Breast epithelium (tissue), 4 donors: ENCODE data around the gene NR5A1. TPM values are rescaled to one million over a fixed set of nuclear protein-coding genes. Genes with fewer than 3 reads are reported as not detected.

Source experiments
- DNase-seq, 2 donors: peaks; one replicate each; pipeline ENCODE4 v3.0.0-alpha.2; 2019; ENCODE audit warnings: low spot score in 2 of 2
- H3K27ac ChIP-seq, 2 donors: fragments of 200-600 bp; sonication (generic) in 1 of 2; one replicate each; pipeline ENCODE4 v1.5.1; 2016 to 2019; ENCODE audit warnings: mild to moderate bottlenecking in 1 of 2
- H3K27me3 ChIP-seq, 2 donors: fragments of 200-600 bp; sonication (generic) in 1 of 2; one replicate each; pipeline versions ENCODE4 v1.5.1 to v1.6.0; 2017 to 2019; ENCODE audit warnings: control low read depth in 1 of 2, mild to moderate bottlenecking in 1 of 2
- H3K36me3 ChIP-seq: fragments of 200-600 bp; one replicate; pipeline ENCODE4 v1.5.1; 2019
- H3K4me1 ChIP-seq, 2 donors: fragments of 200-600 bp; sonication (generic); one replicate each; pipeline ENCODE4 v1.5.1; 2016 to 2019; ENCODE audit warnings: control low read depth in 1 of 2
- H3K4me3 ChIP-seq, 3 donors: fragments of 200-600 bp; sonication (generic); 1 replicate in 2 of 3; 2 replicates in 1 of 3; pipeline ENCODE4 v1.5.1; 2016 to 2019; ENCODE audit warnings: mild to moderate bottlenecking in 3 of 3, moderate library complexity in 2 of 3
- H3K9me3 ChIP-seq, 2 donors: fragments of 200-600 bp; sonication (generic) in 1 of 2; one replicate each; pipeline ENCODE4 v1.5.1; 2016 to 2019; ENCODE audit warnings: control low read depth in 1 of 2
- CTCF ChIP-seq, 3 donors: fragments of 450-650 bp; IDR thresholded peaks; one replicate each; pipeline ENCODE4 v1.5.1; 2016 to 2017; ENCODE audit warnings: antibody characterized with exemption in 3 of 3, mild to moderate bottlenecking in 3 of 3, moderate library complexity in 3 of 3
- POLR2A ChIP-seq: fragments of 450-650 bp; IDR thresholded peaks from one replicate; pipeline ENCODE4 v1.6.1; 2016; ENCODE audit warnings: antibody characterized with exemption, mild to moderate bottlenecking, moderate library complexity
- POLR2AphosphoS5 ChIP-seq, 3 donors: sonication (generic); formaldehyde crosslinking; IDR thresholded peaks; one replicate each; pipeline ENCODE4 v1.6.1; 2017; ENCODE audit warnings: antibody characterized with exemption in 3 of 3
- intact Hi-C: fragments of 100-400 bp; cut with DNase I; formaldehyde crosslinking; loops from one replicate; pipeline ENCODE4 v1.15.1; 2023; ENCODE audit warnings: low total_unique reads
- total RNA-seq, 3 donors: library from RNA; depleted of rRNA; stranded (reverse); fragments of >200 nt; gene quantifications; one replicate each; pipeline ENCODE4 v1.1.0, GENCODE V29; 2016

The NR5A1 gene
- total RNA-seq, 3 donors from 2014 or later = not detected

DNA sequence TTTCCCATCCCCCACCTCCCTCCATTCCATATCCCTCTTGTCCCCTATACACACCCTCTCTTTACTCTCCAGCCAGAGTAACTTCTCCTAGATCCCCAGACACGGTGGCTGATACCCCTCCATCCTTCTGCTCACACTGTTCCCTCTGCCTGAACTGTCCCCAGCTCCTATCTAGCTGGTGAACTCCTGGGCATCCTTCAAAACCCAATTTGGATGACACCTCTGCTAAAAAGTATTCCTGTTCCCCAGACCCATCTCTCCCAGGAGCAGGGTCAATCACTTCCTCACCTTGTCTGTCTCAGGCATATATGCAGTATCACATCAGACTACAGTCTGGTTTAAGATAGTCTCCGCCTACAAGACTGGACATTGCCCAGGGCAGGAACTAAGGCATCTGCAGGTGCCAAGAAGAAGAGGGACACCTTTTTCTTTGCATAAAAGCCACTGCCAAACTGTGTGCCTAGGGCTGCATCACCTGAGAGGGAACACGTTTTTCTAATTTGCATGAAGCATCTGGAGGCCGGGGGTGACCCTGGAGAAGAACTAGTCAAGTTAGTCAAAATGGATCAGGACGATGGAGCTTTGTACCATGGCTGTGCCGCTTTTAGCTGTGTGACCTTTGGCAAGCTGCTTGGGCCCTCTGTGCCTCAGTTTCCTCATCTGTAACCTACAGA lies 27.1 kb downstream of the NR5A1 start:
- intact Hi-C loops = no loop called here
- Histone ChIP-seq H3K27me3 (peaks cover 0 to 71% of the 10 kb centered on the region in 2 donors), H3K4me3 (no peak overlapping the region), H3K36me3 (no peaks in the 10 kb centered on the region), H3K4me1 (peaks cover 0 to 7% of the 10 kb centered on the region in 2 donors), H3K27ac (no peak overlapping the region), H3K9me3 (no peaks in the 10 kb centered on the region)
- TF ChIP-seq POLR2AphosphoS5 (IDR thresholded peaks at IDR 0.05) (no peak), CTCF (IDR thresholded peaks at IDR 0.05) (no peak), POLR2A (no peak)
- DNase-seq = no peak

- Histone ChIP-seq H3K4me3 (no peak overlapping the region), H3K36me3 (no peaks in the 10 kb centered on the region), H3K9me3 (no peaks in the 10 kb centered on the region), H3K27me3 (peaks cover 0 to 72% of the 10 kb centered on the region in 2 donors), H3K27ac (no peak overlapping the region), H3K4me1 (peaks cover 0 to 7% of the 10 kb centered on the region in 2 donors)
- no peak for DNase-seq
- TF ChIP-seq POLR2AphosphoS5 (IDR thresholded peaks at IDR 0.05) (no peak), CTCF (IDR thresholded peaks at IDR 0.05) (no peak), POLR2A (no peak)
- intact Hi-C loops = no loop called here
Measured at GRCh38 chr9:124479371-124479770, 27.8 kb downstream of the NR5A1 start.

- peaks cover 0 to 72% of the 10 kb centered on the region in 2 donors for H3K27me3 ChIP-seq
Measured at GRCh38 chr9:124478354-124478753, 28.8 kb downstream of the NR5A1 start.

GRCh38 chr9:124477648-124478285 lies 29.4 kb downstream of the NR5A1 start:
- H3K9me3 ChIP-seq = no peaks in the 10 kb centered on the region
- H3K27ac ChIP-seq = no peak overlapping the region
- TF ChIP-seq POLR2A (no peak), POLR2AphosphoS5 (IDR thresholded peaks at IDR 0.05) (no peak)
- H3K4me1 ChIP-seq = peaks cover 0 to 7% of the 10 kb centered on the region in 2 donors
- H3K27me3 ChIP-seq = peaks cover 0 to 70% of the 10 kb centered on the region in 2 donors
- peak overlapping the region in 2 of 3 donors; percentile 36 to 56 for H3K4me3 ChIP-seq
- DNase-seq = no peak
- intact Hi-C loops = no loop called here
- no peaks in the 10 kb centered on the region for H3K36me3 ChIP-seq

More at GRCh38 chr9:124478354-124478753, 28.8 kb downstream of the NR5A1 start:
- intact Hi-C loops = no loop called here
- TF ChIP-seq CTCF (IDR thresholded peaks at IDR 0.05) (no peak), POLR2AphosphoS5 (IDR thresholded peaks at IDR 0.05) (no peak), POLR2A (no peak)
- Histone ChIP-seq H3K9me3 (no peaks in the 10 kb centered on the region), H3K4me3 (no peak overlapping the region), H3K36me3 (no peaks in the 10 kb centered on the region), H3K4me1 (peaks cover 0 to 7% of the 10 kb centered on the region in 2 donors), H3K27ac (no peak overlapping the region)
- no peak for DNase-seq

- H3K4me3 ChIP-seq = peak overlapping the region in 2 of 3 donors; percentile 36 to 56
- peaks cover 0 to 65% of the 10 kb centered on the region in 2 donors for H3K27me3 ChIP-seq
- H3K27ac ChIP-seq = no peak overlapping the region
- no peak for TF ChIP-seq POLR2A
- no peak for TF ChIP-seq POLR2AphosphoS5 (IDR thresholded peaks at IDR 0.05)
- no peak for TF ChIP-seq CTCF (IDR thresholded peaks at IDR 0.05)
- H3K4me1 ChIP-seq = peaks cover 0 to 7% of the 10 kb centered on the region in 2 donors
- no peaks in the 10 kb centered on the region for H3K36me3 ChIP-seq
- intact Hi-C loops = no loop called here
- H3K9me3 ChIP-seq = no peaks in the 10 kb centered on the region
- no peak for DNase-seq
Measured at GRCh38 chr9:124477211-124477647, 30.0 kb downstream of the NR5A1 start.
